ENCODE data around the gene PLN. TPM values are rescaled to one million over a fixed set of nuclear protein-coding genes. Genes with fewer than 3 reads are reported as not detected.

The PLN gene
- total RNA-seq, 1 donor from 2014 or later: 89.3 TPM

- no peak for DNase-seq (ENCODE audit: low spot score)
These were observed 31.7 kb downstream of the PLN start for GRCh38 chr6:118579786-118580185.

GRCh38 chr6:118580585-118581419, 32.7 kb downstream of the PLN start:
- DNase-seq (ENCODE audit: low spot score): no peak

- no peak for DNase-seq (ENCODE audit: low spot score)
These were observed 33.4 kb downstream of the PLN start for GRCh38 chr6:118581489-118581959.

GRCh38 chr6:118584911-118585310, 36.8 kb downstream of the PLN start:
- no peak for DNase-seq (ENCODE audit: low spot score)

GRCh38 chr6:118586746-118587485, 38.8 kb downstream of the PLN start:
- no peak for DNase-seq (ENCODE audit: low spot score)

GRCh38 chr6:118588626-118589025, 40.5 kb downstream of the PLN start:
- DNase-seq (ENCODE audit: low spot score): no peak

- no peak for DNase-seq (ENCODE audit: low spot score)
These were observed 41.1 kb downstream of the PLN start for GRCh38 chr6:118589186-118589585.

GRCh38 chr6:118589649-118590365, 41.7 kb downstream of the PLN start:
- no peak for DNase-seq (ENCODE audit: low spot score)

- DNase-seq (ENCODE audit: low spot score): no peak
These were observed 43.8 kb downstream of the PLN start for GRCh38 chr6:118591897-118592296.

- DNase-seq (ENCODE audit: low spot score): no peak
These were observed 46.8 kb downstream of the PLN start for GRCh38 chr6:118594877-118595276.

- no peak for DNase-seq (ENCODE audit: low spot score)
These were observed 48.8 kb downstream of the PLN start for GRCh38 chr6:118596774-118597320.

- DNase-seq (ENCODE audit: low spot score): no peak
These were observed 49.5 kb downstream of the PLN start for GRCh38 chr6:118597636-118598035.

- DNase-seq (ENCODE audit: low spot score): no peak
These were observed 50.2 kb downstream of the PLN start for GRCh38 chr6:118598324-118598723.

- no peak for DNase-seq (ENCODE audit: low spot score)
These were observed 54.2 kb downstream of the PLN start for GRCh38 chr6:118602300-118602699.

GRCh38 chr6:118603372-118603771, 55.3 kb downstream of the PLN start:
- no peak for DNase-seq (ENCODE audit: low spot score)

GRCh38 chr6:118606268-118606667, 58.2 kb downstream of the PLN start:
- no peak for DNase-seq (ENCODE audit: low spot score)

GRCh38 chr6:118606858-118607257, 58.8 kb downstream of the PLN start:
- DNase-seq (ENCODE audit: low spot score): no peak

Other genes starting within 250 kb of the PLN start
- 34.5 TPM for gene CEP85L, start 103.3 kb downstream of the PLN start, total RNA-seq